GM21528 (cell line): Measurements from ENCODE around the gene SPANXN3.
"Not testable (repeated sequence)": the region's sequence is repeated elsewhere in the genome, so short reads cannot be mapped to it uniquely, and the experiment has no call there.

ENCODE experiments used
- ATAC-seq: cut with Tn5 transposase; IDR thresholded peaks from one replicate; pipeline ENCODE4 v1.9.1; 2021; ENCODE audit warnings: mild to moderate bottlenecking, moderate library complexity; ENCODE audit not compliant: unreplicated experiment, low FRiP score

SPANXN3 gene, protein sequence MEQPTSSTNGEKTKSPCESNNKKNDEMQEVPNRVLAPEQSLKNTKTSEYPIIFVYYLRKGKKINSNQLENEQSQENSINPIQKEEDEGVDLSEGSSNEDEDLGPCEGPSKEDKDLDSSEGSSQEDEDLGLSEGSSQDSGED

DNA sequence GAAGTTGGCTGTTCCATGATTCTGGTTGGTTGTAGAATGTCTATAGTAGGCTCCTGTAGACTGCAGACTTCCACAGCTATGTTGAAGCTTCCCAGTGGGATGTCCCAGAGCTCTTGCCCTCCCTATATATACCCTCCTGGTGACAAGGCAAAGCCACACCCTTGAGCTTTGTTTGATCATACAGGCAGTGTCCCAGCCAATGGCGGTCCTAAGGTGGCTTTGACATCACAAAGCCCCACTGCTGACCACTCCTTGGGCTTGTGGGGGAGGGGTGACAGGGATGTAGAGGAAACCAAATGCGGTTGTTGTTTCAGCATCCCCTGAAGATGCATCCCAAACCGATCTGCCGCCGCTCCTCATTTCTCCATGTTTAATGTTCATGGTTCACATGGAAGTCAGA lies at the start of gene SPANXN3:
TSS of gene SPANXN3 (minus strand) at position 101 of the 400 bp plus-strand sequence. CDS start at position 17, 84 bp downstream.
- ATAC-seq, result not testable (repeated sequence)

DNA sequence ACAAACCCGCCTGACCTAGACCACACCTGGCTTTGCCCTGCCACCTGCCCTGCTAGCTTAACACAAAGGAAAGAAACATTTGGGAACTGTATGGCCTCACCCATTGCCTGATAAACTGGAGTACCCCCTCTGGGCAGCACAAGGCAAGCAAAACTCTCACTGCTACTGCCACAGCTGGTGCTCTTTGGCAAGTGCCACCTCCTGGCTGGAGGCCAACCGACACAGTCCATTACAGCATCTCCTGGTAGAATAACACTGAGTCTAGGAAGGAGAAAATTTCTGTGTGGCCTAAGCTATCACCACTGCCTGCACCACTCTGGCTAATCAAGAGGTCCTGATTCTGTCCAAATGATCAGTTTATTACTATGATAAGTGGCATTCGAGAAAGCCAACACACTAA lies 18.9 kb upstream of the SPANXN3 start:
- no peak for ATAC-seq

DNA sequence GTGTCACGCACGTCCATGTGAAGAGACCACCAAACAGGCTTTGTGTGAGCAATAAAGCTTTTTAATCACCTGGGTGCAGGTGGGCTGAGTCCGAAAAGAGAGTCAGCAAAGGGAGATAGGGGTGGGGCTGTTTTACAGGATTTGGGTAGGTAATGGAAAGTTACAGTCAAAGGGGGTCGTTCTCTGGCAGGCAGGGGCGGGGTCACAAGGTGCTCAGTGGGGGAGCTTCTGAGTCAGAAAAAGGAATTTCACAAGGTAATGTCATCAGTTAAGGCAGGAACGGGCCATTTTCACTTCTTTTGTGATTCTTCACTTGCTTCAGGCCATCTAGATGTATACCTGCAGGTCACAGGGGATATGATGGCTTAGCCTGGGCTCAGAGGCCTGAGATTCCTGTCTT lies 15.1 kb downstream of the SPANXN3 start:
- not testable (repeated sequence) for ATAC-seq

DNA sequence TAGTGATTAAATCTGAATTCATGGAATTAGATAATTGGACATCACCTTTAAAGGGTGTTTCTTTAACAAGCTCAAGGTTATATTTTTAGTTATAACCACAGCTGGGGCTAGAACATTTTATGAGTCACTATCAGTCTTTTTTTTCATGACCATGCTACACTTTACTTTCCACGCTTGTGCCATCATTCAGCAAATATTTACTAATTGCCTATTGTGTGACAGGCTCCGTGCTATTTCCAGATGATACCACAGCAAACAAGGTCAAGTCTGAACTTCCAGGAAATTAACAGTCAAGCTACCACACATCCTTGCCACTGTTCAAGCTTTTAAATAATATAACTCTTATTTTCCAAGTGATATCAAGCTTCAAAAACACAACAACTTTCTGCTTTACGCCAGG lies 16.5 kb downstream of the SPANXN3 start:
- ATAC-seq, result no peak

DNA sequence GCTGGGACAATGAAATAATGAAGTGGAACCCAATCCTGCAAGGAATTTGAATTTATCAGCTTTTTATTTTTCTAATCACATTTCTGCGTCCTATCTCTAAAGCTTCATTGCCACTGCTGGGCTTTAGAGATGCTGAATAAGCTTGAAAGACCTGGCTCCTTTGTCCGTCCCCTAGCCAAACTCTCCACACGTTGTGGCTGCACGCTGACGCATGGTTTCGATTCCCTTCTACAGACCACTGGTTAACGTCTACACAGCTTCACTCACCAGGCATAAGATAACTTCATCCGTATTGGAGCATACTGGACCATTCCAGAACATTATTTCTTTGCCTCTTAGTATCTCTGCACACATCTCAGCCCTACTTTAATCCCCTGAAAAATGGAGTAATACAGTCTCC lies 31.2 kb downstream of the SPANXN3 start:
- no peak for ATAC-seq

DNA sequence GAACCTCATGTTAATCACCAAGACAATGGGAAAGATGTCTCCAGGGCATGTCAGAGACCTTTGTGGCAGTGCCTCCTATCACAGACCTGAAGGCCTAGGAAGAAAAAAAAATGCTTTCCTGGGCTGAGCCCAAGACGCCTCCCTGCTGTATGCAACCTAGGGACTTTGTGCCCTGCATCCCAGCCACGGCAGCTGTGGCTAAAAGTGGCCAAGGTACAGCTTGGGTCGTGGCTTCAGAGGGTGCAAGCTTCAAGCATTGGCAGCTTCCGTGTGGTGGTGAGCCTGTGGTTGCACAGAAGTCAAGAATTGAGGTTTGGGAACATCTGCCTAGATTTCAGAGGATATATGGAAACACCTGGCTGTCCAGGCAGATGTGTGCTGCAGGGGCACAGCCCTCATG lies 40.5 kb downstream of the SPANXN3 start:
- ATAC-seq, result no peak

DNA sequence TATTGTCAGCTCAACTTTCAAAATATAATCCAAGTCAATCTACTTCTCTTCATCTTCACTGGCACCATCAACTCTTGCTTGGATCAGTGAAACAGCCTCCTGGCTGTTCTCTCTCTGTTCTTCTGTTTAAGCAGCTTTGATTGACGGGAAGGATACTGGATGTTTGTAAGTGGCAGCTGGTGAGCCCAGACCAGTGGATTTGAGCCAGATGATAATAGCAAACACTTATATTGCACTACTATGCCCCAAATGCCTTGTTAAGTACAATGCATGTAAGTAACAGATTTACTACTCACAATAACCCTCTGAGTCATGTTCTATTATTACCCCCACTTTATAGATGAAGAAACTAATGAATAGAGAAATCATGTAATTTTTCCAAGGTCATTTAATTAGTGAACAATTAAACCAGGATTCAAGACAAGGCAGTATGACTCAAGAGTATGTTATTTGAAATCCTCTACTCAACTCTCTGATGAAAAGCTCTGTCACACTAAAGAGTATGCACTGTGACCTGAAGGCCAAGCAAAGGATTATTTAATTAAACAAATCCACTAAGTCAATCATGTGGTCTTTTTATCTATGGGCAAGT lies 44.8 kb downstream of the SPANXN3 start:
- ATAC-seq, result no peak

DNA sequence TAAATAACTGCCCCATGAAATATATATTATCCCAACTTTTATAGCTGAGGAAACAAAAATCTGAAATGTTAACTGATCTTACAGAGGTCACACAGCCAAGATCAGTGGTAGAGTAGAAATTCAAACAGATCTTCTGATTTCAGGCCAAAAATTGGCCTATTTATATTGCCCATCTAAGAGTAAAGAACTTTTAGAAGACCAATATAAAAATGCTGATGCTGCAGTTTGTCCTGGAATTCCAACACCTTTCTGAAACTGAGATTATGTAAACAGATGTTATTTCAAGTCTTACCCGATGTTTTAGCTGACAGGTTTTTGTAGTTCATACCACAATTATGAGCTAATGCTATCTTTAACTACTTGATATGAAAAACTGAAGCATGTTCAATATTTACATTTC lies 51.1 kb downstream of the SPANXN3 start:
- no peak for ATAC-seq

DNA sequence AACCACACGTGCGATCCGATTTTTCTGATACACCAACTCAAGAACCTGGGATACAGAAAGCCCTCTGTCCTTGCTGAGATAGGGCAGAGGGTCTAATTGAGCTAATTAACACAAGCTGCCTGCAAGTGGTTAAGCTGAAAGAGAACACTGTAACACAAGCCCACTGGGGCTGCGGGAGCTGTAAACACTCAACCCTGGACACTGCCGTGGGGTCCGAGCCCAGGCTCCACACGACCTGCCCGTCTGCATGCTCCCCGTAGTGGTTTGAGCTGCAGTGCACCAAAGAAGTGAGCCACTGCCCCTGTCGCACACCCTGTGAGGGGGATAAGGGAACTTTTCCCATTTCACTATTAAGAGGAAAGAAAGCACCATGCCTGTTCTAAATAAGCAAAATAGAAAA lies 54.6 kb downstream of the SPANXN3 start:
- no peak for ATAC-seq

DNA sequence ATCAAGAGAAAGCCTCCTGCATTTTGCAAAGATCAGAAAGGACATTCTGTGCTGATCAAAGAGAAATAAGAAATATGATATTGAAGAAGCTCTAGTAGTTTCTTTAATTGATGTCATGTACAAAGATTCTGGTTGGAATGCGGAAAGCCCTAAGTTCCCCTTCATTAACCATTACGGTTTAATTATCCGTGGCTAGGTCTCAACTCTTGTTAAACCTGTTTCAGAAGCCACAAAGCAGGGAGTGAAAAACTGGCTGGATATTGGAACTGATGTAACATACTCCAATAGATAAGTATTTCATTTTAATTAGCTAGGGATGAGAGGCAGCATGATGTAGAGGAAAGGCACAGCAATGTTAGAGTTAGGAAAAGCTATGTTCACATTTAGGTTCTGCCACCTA lies 55.7 kb downstream of the SPANXN3 start:
- no peak for ATAC-seq
